Ishikawa (cell line): ENCODE measurements around the gene EPYC.

Experiments
- CEBPB ChIP-seq: IDR thresholded peaks from 2 replicates; pipeline ENCODE4 v1.6.1; 2012
- CREB1 ChIP-seq: IDR thresholded peaks from 2 replicates; pipeline ENCODE4 v1.6.1; 2012; ENCODE audit warnings: low read depth
- EGR1 ChIP-seq: IDR thresholded peaks from 2 replicates; pipeline ENCODE4 v1.6.1; 2012
- EP300 ChIP-seq: IDR thresholded peaks from 2 replicates; pipeline ENCODE4 v1.6.1; 2012; ENCODE audit warnings: borderline replicate concordance
- FOXM1 ChIP-seq: IDR thresholded peaks from 2 replicates; pipeline ENCODE4 v1.6.1; 2012; ENCODE audit warnings: low read depth, borderline replicate concordance
- MAX ChIP-seq: IDR thresholded peaks from 2 replicates; pipeline ENCODE4 v1.6.1; 2012
- NFIC ChIP-seq: IDR thresholded peaks from 2 replicates; pipeline ENCODE4 v1.6.1; 2012
- RAD21 ChIP-seq: IDR thresholded peaks from 2 replicates; pipeline ENCODE4 v1.6.1; 2012; ENCODE audit warnings: low read depth
- TAF1 ChIP-seq: IDR thresholded peaks from 2 replicates; pipeline ENCODE4 v1.6.1; 2012; ENCODE audit warnings: low read depth, mild to moderate bottlenecking
- TCF12 ChIP-seq: IDR thresholded peaks from 2 replicates; pipeline ENCODE4 v1.6.1; 2012; ENCODE audit warnings: low read depth
- TEAD4 ChIP-seq: IDR thresholded peaks from 2 replicates; pipeline ENCODE4 v1.6.1; 2012
- YY1 ChIP-seq: IDR thresholded peaks from 2 replicates; pipeline ENCODE4 v1.6.1; 2012; ENCODE audit warnings: low read depth
- ZBTB7A ChIP-seq: IDR thresholded peaks from 2 replicates; pipeline ENCODE4 v1.6.1; 2012; ENCODE audit warnings: low read depth
- TF ChIP-seq, protein P1 (sequence below): IDR thresholded peaks from 2 replicates; pipeline ENCODE4 v1.6.1; 2012; ENCODE audit warnings: low read depth, mild to moderate bottlenecking
- TF ChIP-seq, protein P2 (sequence below): IDR thresholded peaks from 2 replicates; pipeline ENCODE4 v1.6.1; 2012

Gene EPYC

DNA sequence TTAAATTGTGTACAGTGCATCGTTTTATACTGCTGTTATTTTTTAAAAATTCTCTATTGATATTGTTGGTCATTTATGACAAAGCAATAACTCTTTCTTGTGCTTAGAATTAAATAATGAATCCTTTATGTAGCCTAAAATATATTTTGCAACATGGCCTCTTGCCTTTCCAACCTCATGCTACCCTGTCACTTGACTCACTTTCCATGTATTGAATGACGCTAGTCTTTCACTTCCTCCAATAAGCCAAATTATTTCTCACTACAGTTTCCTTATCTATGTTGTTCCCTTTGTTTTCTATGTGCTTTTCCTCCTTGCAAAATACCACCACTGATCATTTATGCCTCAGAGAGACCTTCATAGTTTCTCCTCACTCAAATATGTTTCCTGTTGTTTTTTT, 16.3 kb upstream of the EPYC start:
- TF ChIP-seq RAD21, result no peak

- TF ChIP-seq TAF1 (no peak), EGR1 (no peak), ZBTB7A (no peak), RAD21 (no peak), CEBPB (no peak)
Measured at GRCh38 chr12:91019455-91019854, 14.7 kb upstream of the EPYC start.

DNA sequence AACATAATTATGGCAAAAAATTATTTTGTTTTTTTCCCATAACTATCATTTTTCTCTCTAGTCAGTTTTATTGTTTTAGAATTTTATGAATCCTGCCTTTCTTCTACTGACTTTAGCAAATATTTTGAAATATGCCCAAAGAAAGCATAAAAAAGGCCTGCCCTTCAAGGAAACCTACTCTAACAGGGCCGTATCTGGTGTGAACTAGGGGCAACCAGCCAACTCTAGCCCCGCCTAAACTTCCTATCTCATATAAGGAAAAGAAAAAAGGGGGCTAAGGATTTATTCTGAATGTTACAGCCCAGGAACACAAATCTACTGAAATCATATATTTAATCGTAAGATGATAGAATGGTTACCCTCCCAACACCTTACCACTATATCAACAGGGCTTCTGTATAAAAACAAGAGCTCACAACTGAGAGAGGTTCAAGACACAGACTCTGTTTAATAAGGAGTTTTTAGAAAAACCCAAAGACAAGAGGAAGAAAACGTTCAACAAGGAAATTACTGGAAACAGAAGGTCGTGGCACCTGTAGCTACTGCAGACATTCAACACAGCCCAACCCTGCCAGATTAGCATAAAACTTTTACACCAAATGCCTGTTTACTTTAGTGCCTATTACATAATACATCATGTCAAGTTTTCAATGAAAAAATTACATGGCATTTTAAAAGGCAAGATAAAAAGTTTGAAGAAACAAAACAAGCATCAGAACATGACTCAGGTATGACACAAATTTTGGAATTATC, 12.9 kb upstream of the EPYC start:
- no peak for TF ChIP-seq TEAD4
- TF ChIP-seq CEBPB, result no peak
- TF ChIP-seq CREB1, result no peak
- no peak for TF ChIP-seq MAX
- no peak for TF ChIP-seq FOXM1
- no peak for TF ChIP-seq YY1
- no peak for TF ChIP-seq ZBTB7A
- TF ChIP-seq, protein P1, sequence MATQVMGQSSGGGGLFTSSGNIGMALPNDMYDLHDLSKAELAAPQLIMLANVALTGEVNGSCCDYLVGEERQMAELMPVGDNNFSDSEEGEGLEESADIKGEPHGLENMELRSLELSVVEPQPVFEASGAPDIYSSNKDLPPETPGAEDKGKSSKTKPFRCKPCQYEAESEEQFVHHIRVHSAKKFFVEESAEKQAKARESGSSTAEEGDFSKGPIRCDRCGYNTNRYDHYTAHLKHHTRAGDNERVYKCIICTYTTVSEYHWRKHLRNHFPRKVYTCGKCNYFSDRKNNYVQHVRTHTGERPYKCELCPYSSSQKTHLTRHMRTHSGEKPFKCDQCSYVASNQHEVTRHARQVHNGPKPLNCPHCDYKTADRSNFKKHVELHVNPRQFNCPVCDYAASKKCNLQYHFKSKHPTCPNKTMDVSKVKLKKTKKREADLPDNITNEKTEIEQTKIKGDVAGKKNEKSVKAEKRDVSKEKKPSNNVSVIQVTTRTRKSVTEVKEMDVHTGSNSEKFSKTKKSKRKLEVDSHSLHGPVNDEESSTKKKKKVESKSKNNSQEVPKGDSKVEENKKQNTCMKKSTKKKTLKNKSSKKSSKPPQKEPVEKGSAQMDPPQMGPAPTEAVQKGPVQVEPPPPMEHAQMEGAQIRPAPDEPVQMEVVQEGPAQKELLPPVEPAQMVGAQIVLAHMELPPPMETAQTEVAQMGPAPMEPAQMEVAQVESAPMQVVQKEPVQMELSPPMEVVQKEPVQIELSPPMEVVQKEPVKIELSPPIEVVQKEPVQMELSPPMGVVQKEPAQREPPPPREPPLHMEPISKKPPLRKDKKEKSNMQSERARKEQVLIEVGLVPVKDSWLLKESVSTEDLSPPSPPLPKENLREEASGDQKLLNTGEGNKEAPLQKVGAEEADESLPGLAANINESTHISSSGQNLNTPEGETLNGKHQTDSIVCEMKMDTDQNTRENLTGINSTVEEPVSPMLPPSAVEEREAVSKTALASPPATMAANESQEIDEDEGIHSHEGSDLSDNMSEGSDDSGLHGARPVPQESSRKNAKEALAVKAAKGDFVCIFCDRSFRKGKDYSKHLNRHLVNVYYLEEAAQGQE, result no peak

DNA sequence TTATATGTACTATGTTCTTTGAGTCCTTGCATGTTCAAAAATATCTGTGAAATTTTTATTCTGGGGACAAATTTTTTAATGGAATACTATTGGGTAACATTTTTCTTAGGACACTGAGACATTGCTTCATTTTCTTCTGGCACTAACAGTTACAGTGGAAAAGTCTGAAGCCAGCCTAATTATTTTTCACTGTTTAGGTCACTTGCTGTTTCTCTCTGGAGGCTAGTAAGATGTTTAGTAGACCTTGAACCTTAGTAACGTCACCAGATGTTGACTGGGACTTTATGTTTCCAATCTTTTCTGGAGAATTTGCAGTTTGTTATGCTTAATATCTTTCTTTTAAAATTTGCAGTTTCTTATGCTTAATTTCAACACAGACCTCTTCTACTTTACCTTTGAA, 12.3 kb upstream of the EPYC start:
- TF ChIP-seq, protein P2, sequence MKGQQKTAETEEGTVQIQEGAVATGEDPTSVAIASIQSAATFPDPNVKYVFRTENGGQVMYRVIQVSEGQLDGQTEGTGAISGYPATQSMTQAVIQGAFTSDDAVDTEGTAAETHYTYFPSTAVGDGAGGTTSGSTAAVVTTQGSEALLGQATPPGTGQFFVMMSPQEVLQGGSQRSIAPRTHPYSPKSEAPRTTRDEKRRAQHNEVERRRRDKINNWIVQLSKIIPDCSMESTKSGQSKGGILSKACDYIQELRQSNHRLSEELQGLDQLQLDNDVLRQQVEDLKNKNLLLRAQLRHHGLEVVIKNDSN, result no peak
- TF ChIP-seq TEAD4 (no peak), FOXM1 (no peak)

- no peak for TF ChIP-seq MAX
- no peak for TF ChIP-seq EGR1
- TF ChIP-seq, protein P1, result no peak
- no peak for TF ChIP-seq CEBPB
- TF ChIP-seq RAD21, result no peak
- no peak for TF ChIP-seq TEAD4
- TF ChIP-seq, protein P2, result no peak
- TF ChIP-seq TCF12, result no peak
- no peak for TF ChIP-seq TAF1
- TF ChIP-seq CREB1, result no peak
- TF ChIP-seq FOXM1, result no peak
- TF ChIP-seq ZBTB7A, result no peak
- no peak for TF ChIP-seq NFIC
Measured at GRCh38 chr12:91009319-91009950, 4.7 kb upstream of the EPYC start.

DNA sequence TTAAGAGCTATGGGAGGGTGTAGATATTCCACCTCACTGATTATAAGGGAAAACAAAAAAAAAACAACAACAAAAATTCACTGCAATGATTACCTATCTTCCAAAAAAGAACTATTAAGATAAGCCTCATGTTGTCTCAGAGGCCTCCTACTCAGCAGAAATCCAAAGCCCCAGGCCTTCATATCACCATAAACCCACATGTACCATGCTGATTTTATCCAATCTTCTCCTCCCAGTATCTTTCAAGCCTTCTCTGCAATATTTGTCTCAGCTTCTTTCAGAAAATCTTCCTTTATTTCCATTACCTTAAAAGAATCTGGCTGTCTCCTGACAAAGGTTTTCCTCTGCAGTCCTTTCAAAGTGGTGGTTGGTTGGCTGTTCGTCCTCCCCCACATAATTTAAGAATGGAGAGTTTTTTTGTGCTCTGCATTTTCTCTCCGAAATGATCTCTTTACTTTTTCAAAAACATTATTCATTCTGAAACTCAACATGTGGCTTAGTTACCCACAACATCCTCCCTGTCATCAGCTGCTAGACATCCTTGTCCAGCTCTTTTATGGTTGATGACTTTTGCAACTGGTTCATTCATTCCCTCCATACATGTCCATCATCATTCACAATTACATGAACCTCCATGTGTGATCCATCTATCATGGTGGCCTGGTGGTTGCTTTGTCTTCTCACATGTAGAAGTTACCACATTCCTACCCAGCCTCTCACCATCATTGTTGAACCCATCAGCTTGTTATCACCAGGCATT, 2.9 kb upstream of the EPYC start:
- TF ChIP-seq EP300 (no peak), YY1 (no peak), ZBTB7A (no peak), NFIC (no peak), MAX (no peak), CEBPB (no peak), TCF12 (no peak), CREB1 (no peak)
- TF ChIP-seq, protein P2, result no peak
